Middle frontal gyrus (tissue), 1 donor: ENCODE data around the gene PARD3.
"Not testable (repeated sequence)": the region's sequence is repeated elsewhere in the genome, so short reads cannot be mapped to it uniquely, and the experiment has no call there.

Experiments used
- DNase-seq: peaks from one replicate; pipeline ENCODE4 v3.0.0-alpha.2; 2015; ENCODE audit warnings: low spot score; ENCODE audit errors: extremely low spot score

Gene PARD3

DNA sequence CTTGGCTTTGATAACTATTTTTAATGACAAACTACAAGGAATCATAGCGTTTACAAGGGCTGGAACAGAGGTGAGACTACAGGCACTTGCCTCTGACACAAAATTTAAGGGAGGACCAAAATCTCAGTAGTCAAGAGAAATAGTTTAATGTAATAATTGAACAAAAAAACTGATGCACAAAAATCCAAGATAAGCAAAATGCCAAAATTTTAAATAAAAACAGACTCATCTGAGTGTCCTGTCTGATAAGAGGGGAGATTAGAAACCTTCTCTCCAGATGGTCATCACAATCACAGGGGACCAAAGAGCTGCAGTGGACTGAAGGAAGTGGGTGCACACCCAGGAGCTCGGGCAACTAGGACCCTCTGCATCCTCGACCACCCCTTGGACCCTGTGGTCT, 70.5 kb downstream of the PARD3 start:
- DNase-seq = no peak

GRCh38 chr10:34743814-34744213, 71.3 kb downstream of the PARD3 start:
- no peak for DNase-seq

- no peak for DNase-seq
These were observed 72.6 kb downstream of the PARD3 start for GRCh38 chr10:34742456-34742855.

- not testable (repeated sequence) for DNase-seq
These were observed 74.0 kb downstream of the PARD3 start for GRCh38 chr10:34741087-34741486.

GRCh38 chr10:34740321-34740720, 74.8 kb downstream of the PARD3 start:
- no peak for DNase-seq

GRCh38 chr10:34739915-34740314, 75.2 kb downstream of the PARD3 start:
- no peak for DNase-seq

GRCh38 chr10:34737772-34738169, 77.3 kb downstream of the PARD3 start:
- DNase-seq = no peak

DNA sequence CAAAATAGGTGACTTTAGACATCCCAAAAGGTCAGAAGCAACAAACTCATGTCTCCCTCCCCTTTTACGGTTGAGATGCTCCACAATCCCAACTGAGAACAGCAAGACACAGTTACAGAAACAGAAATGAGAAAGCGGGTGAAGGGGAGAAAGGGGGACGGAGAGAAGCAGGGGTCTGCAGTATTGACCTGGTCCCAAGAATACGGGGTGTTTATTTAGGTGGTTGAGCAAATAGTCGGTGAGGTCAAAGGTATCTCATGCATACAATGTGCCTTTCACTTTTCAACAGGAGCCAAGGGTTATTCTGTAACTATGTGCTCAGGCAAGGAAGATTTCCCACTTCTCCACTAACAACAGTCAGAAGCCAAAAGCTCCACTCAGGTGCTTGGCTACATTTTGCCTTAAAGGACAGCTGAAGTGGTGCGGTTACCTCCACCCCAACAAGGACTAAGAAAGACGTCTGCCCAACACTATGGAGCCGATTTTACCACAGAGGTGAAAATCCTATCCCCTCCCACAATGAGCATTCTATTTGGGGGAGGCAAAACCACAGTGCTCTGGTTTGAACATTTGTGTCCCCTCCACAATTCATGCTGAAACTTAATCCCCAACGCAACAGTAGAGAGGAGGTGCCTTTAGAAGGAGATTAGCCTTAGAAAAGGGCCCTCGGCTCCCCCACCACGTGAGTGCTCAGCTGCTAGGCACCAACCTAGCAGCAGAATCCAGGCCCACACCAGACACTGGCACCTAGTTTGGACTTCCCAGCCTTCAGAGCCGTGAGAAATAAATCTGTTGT, 77.9 kb downstream of the PARD3 start:
- no peak for DNase-seq

- no peak for DNase-seq
These were observed 80.2 kb downstream of the PARD3 start for GRCh38 chr10:34734918-34735317.

DNA sequence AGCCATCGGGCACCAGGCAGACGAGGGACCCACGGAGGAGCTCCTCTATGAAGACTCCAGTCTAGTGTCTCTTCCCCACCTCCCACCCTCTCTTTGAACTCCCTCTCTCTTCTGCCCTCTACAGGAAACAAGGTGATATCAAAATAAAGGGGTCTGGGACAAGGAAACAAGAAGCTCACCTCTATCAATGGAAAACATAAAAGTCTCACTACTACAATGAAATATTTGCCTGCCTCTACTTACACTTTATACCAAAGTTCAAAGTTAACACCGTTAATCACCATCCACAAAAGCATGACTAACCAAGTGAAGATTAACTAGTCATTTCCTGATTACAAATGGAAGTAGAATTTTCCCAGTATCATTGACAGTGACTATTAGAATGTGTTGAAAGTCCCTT, 82.2 kb downstream of the PARD3 start:
- no peak for DNase-seq

DNA sequence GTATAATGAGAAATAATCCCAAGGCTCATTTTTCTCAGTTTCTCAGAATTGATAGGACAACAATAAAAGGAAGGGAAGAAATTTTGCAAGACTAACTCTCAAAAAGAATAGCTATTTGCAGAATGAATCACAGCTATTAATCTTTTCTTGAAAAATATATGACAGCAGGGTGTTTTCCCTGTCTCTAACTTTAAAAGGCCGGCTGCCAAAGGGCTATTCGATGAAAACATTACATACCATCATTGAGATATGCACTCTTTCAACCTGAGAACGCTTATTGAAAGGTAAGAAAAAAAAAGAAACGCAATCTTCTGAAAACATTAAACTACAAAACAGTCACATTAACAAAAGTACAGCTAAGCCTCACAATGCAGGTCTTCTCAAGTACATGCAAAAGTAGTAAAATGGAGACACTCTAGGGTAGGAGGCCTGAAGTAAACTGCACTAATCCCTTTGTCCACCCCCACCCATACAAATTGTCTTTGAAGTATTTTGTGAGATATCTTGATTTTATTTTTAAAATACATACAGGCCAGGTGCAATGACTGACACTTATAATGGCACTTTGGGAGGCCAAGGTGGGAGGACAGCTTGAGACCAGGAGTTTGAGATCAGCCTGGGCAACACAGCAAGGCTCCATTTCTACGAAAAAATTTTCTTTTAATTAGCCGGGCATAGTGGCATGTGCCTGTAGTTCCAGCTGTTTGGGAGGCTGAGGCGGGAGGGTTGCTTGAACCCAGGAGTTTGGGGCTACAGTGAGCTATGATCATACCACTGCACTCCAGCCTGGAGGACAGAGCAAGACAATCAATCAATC, 83.0 kb downstream of the PARD3 start:
- DNase-seq = no peak

- no peak for DNase-seq
These were observed 83.9 kb downstream of the PARD3 start for GRCh38 chr10:34731213-34731612.

DNA sequence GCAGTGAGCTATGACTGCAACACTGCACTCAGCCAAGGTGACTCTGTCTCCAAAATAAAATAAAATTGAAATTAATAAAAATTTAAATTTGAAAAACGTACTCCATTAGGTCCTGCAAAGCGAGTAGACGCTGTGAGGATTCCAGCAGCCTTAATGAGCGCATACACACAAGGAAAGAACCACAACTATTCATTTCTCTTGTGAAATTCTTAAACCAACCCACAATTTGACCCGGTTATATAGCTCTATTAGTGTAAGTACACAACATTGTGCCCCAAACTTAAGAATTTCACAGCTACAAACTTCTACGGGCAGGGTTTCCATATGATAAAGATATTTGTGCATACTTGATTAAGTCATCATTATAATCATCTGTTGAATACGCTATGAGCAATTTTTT, 84.4 kb downstream of the PARD3 start:
- no peak for DNase-seq

DNA sequence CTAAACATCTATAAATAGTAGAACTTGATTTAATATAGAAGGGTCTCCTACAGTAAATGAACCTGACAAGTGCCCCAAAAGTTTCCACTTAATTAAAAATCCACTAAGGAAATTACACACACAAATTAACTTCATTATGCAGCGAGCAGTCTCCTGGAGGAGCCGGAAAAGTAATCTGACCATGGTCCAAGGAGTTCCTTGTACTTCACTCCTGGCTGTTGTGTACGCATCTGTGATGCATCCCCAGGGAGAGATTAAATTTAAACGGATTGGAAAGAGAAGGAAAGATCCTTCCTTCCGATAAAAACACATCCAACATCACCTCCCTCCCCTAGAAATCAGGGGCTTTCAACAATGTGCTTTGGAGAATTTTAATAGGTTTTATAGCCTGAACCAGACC, 85.5 kb downstream of the PARD3 start:
- no peak for DNase-seq

- DNase-seq = no peak
These were observed 86.7 kb downstream of the PARD3 start for GRCh38 chr10:34728361-34728760.

- DNase-seq = no peak
These were observed 87.5 kb downstream of the PARD3 start for GRCh38 chr10:34727595-34728033.

GRCh38 chr10:34726862-34727261, 88.2 kb downstream of the PARD3 start:
- DNase-seq = no peak

- peak; percentile 5 for DNase-seq
These were observed 91.3 kb downstream of the PARD3 start for GRCh38 chr10:34723750-34724149.

DNA sequence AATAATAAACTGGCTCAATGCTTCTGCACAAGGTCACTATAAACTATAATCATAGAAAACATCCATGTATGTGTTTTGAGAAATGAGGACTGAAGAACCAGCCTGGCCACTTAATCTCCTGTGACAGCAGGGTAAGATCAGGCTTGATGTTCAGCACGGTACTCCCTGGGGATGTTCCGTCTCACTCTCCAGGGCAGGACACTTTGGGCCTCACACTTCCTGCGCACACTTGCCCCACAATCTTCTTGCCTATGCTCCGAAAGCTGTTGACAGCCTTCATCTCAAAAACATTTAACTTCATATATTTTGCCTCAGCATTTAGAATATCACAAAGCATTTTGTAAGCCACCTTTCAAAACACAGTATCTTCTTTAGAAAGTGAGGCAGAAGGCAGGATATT, 92.7 kb downstream of the PARD3 start:
- DNase-seq = no peak

GRCh38 chr10:34721208-34721840, 93.8 kb downstream of the PARD3 start:
- DNase-seq = no peak

DNA sequence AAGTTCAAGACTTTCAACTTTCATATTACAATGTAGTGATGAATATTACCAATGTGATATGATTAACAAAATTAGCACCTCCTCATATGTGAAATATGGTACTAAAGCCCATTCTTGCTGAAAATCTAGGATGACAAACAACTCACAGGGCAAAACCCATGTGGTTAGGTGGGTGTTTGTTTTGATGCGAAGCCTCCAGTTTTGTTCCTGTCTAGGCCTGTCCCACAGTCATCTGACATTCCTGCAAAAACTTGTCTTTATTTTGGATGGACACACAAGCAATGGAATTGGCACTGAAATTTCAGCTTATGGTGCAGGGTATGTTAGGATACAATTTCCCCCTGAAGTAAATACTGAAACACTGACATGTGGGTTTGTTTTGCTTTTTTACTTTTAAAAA, 95.3 kb downstream of the PARD3 start:
- DNase-seq = no peak

DNA sequence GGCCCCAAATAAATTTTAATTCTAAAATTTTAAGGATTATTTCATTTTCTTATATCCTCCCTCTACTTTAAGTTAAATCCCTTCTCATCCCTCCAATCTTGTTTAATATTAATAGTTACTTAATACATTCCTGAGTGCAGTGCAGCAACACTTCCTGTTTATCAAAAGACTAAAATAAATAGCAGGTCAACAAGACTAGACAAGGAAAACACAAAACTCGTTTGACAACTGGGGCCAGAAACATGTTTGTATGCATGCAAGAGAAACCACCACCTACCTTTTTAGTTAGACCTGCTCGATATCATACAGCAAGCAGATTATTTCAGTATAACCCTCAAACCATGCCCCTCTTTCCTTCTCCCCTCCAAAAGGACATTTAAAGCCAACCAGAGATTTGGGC, 95.8 kb downstream of the PARD3 start:
- no peak for DNase-seq
